ENCODE results near the gene CFAP20DC. TPM values are rescaled to one million over a fixed set of nuclear protein-coding genes. Genes with fewer than 3 reads are reported as not detected.
"Not testable (repeated sequence)": the region's sequence is repeated elsewhere in the genome, so short reads cannot be mapped to it uniquely, and the experiment has no call there.

CFAP20DC gene
- total RNA-seq, 1 donor from 2014 or later = 8.0 TPM

GRCh38 chr3:58696093-58696492, 353.7 kb downstream of the CFAP20DC start:
- H3K36me3 Mint-ChIP-seq (ENCODE audit: insufficient read depth) = no peaks in the 10 kb centered on the region
- H3K4me3 Mint-ChIP-seq (ENCODE audit: low read depth) = no peak overlapping the region
- H3K27me3 Mint-ChIP-seq = no peaks in the 10 kb centered on the region
- no peak for DNase-seq (ENCODE audit: low spot score, unreplicated experiment)
- H3K27ac Mint-ChIP-seq = no peak overlapping the region
- TF ChIP-seq, protein P1, sequence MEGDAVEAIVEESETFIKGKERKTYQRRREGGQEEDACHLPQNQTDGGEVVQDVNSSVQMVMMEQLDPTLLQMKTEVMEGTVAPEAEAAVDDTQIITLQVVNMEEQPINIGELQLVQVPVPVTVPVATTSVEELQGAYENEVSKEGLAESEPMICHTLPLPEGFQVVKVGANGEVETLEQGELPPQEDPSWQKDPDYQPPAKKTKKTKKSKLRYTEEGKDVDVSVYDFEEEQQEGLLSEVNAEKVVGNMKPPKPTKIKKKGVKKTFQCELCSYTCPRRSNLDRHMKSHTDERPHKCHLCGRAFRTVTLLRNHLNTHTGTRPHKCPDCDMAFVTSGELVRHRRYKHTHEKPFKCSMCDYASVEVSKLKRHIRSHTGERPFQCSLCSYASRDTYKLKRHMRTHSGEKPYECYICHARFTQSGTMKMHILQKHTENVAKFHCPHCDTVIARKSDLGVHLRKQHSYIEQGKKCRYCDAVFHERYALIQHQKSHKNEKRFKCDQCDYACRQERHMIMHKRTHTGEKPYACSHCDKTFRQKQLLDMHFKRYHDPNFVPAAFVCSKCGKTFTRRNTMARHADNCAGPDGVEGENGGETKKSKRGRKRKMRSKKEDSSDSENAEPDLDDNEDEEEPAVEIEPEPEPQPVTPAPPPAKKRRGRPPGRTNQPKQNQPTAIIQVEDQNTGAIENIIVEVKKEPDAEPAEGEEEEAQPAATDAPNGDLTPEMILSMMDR (IDR thresholded peaks at IDR 0.05; ENCODE audit: unreplicated experiment) = no peak
- no peaks in the 10 kb centered on the region for H3K4me1 Mint-ChIP-seq (ENCODE audit: low read depth)
- peaks cover 27% of the 10 kb centered on the region for H3K9me3 Mint-ChIP-seq (ENCODE audit: low read depth)

- H3K27me3 Mint-ChIP-seq; H3K27ac Mint-ChIP-seq; DNase-seq (ENCODE audit: low spot score, unreplicated experiment); H3K36me3 Mint-ChIP-seq (ENCODE audit: insufficient read depth); H3K4me3 Mint-ChIP-seq (ENCODE audit: low read depth); H3K4me1 Mint-ChIP-seq (ENCODE audit: low read depth): not testable (repeated sequence)
- peaks cover 27% of the 10 kb centered on the region for H3K9me3 Mint-ChIP-seq (ENCODE audit: low read depth)
These were observed 354.5 kb downstream of the CFAP20DC start for GRCh38 chr3:58695284-58695683.

DNA sequence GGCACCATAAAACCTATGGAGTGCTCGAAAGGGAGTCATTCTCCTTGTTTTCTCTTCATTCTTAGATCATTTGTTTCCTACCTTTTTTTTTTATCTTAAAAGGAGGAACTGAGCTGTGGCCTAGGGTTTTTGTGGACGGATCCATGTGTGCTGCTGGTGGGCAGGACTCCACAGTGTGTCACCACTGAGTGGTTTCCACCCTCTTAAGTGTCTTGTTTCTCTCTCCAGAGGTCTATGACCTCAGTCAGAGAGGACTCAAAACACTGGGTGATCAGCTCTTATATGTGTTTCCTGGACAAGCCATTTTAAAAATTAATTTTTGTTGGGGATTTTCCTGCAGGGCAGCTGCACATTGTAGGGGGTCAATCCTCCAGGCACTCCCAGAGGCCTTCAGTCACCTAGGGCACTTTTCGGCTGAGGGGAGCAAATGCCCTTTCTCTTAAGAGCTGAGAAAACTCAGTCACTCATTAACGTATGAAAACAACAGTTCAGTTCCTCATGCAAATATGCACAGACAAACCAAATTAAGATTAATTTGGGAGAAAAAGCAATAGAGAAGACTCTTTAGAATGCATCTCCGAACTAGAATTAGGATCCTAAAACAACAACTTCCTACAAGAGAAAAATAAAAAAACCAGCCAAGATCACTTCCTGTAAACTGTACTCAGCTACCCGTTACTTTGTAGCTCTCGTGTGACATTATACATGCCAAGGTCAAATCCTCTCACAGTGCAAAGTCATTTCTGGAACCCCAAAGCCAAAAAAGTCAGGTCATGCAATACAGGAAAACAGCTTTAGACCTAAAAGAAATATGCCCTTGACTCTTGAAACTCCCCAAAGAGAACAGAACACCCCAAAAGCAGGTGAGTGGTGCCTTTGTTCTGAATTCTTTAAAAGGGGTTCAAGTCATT, 355.6 kb downstream of the CFAP20DC start:
- no peak for DNase-seq (ENCODE audit: low spot score, unreplicated experiment)
- Mint-ChIP-seq H3K27ac (no peak overlapping the region), H3K27me3 (no peaks in the 10 kb centered on the region), H3K9me3 (ENCODE audit: low read depth) (peaks cover 34% of the 10 kb centered on the region), H3K4me1 (ENCODE audit: low read depth) (no peaks in the 10 kb centered on the region), H3K36me3 (ENCODE audit: insufficient read depth) (no peaks in the 10 kb centered on the region), H3K4me3 (ENCODE audit: low read depth) (no peak overlapping the region)
- TF ChIP-seq, protein P1 (IDR thresholded peaks at IDR 0.05; ENCODE audit: unreplicated experiment) = no peak

DNA sequence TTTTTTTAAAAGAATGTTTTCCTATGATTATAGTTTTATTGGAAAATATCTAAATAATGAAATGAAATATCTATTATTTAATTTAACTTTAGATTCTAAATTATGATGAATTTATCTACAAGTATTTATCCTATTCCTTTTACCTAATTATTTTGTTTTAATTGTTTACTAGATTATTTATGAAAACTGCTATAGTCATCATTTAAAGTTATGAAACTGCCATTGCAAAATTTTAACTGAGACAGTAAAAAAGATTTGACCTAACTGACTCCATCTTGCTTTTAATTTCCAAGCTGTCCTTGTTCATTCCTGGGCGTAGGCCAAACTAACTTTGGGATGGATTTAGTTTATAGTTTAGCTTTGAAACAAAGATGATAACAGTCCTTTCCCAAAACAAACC, 357.3 kb downstream of the CFAP20DC start:
- no peaks in the 10 kb centered on the region for H3K27me3 Mint-ChIP-seq
- TF ChIP-seq, protein P1 (IDR thresholded peaks at IDR 0.05; ENCODE audit: unreplicated experiment) = no peak
- H3K4me1 Mint-ChIP-seq (ENCODE audit: low read depth) = no peaks in the 10 kb centered on the region
- no peaks in the 10 kb centered on the region for H3K36me3 Mint-ChIP-seq (ENCODE audit: insufficient read depth)
- H3K9me3 Mint-ChIP-seq (ENCODE audit: low read depth) = peaks cover 39% of the 10 kb centered on the region
- no peak for DNase-seq (ENCODE audit: low spot score, unreplicated experiment)
- H3K27ac Mint-ChIP-seq = no peak overlapping the region
- no peak overlapping the region for H3K4me3 Mint-ChIP-seq (ENCODE audit: low read depth)

Measured in progenitor cell of endocrine pancreas (in vitro differentiated cells).